HG03039 (cell line): ENCODE data around the gene LRRC61.

Experiments used
- ATAC-seq: cut with Tn5 transposase; IDR thresholded peaks from one replicate; pipeline ENCODE4 v1.9.1; 2021; ENCODE audit warnings: mild to moderate bottlenecking, moderate library complexity; ENCODE audit not compliant: unreplicated experiment

LRRC61 gene

GRCh38 chr7:150368884-150369747, 46.0 kb downstream of the LRRC61 start:
- peak; percentile 30 for ATAC-seq

GRCh38 chr7:150369748-150370501, 46.8 kb downstream of the LRRC61 start:
- no peak for ATAC-seq

- ATAC-seq = no peak
Measured at GRCh38 chr7:150370612-150371071, 47.5 kb downstream of the LRRC61 start.

- no peak for ATAC-seq
Measured at GRCh38 chr7:150371131-150371995, 48.2 kb downstream of the LRRC61 start.

GRCh38 chr7:150371996-150372270, 48.8 kb downstream of the LRRC61 start:
- ATAC-seq = no peak

- ATAC-seq = no peak
Measured at GRCh38 chr7:150372271-150373048, 49.3 kb downstream of the LRRC61 start.

GRCh38 chr7:150373049-150373801, 50.1 kb downstream of the LRRC61 start:
- no peak for ATAC-seq

- no peak for ATAC-seq
Measured at GRCh38 chr7:150374026-150374425, 50.9 kb downstream of the LRRC61 start.

GRCh38 chr7:150374472-150374871, 51.3 kb downstream of the LRRC61 start:
- no peak for ATAC-seq

GRCh38 chr7:150375662-150376521, 52.7 kb downstream of the LRRC61 start:
- ATAC-seq = no peak

- no peak for ATAC-seq
Measured at GRCh38 chr7:150376560-150376959, 53.4 kb downstream of the LRRC61 start.

- ATAC-seq = no peak
Measured at GRCh38 chr7:150377196-150377595, 54.0 kb downstream of the LRRC61 start.

- ATAC-seq = no peak
Measured at GRCh38 chr7:150377635-150378034, 54.5 kb downstream of the LRRC61 start.

GRCh38 chr7:150378115-150378852, 55.1 kb downstream of the LRRC61 start:
- ATAC-seq = no peak

GRCh38 chr7:150378853-150379440, 55.8 kb downstream of the LRRC61 start, which contains the start of gene ZNF775:
TSS of gene ZNF775 (plus strand) at chr7:150379330. CDS start at chr7:150388471, 9,141 bp downstream.
- ATAC-seq = peak; percentile 79

GRCh38 chr7:150379441-150380379, 56.6 kb downstream of the LRRC61 start:
- ATAC-seq = no peak
